WTC11 (cell line): ENCODE data around the gene FAM50A. TPM values are rescaled to one million over a fixed set of nuclear protein-coding genes. Genes with fewer than 3 reads are reported as not detected.

ENCODE experiments used
- ATAC-seq: fragments of 200-7000 bp; cut with Tn5 transposase; 2 replicates; pipeline ENCODE4 v1.10.0; 2021; ENCODE audit warnings: mild to moderate bottlenecking, moderate library complexity
- CTCF ChIA-PET: fragments of 300-600 bp; sonication (Branson Sonifier 250); formaldehyde crosslinking; loops from one replicate; lab custom pipeline; 2021; ENCODE audit warnings: antibody characterized with exemption; lab: Charles Lee
- POLR2A ChIA-PET: fragments of 350-600 bp; sonication (Branson Sonifier 250); formaldehyde crosslinking; loops from one replicate; lab custom pipeline; 2021; ENCODE audit warnings: antibody characterized with exemption; lab: Charles Lee
- DNase-seq: peaks from one replicate; pipeline ENCODE4 v3.0.0; 2021; ENCODE audit warnings: low spot score
- H3K27ac Mint-ChIP-seq: 2 replicates; pipeline ENCODE4 v1.8.0; 2021; ENCODE audit warnings: mixed read lengths
- H3K27me3 Mint-ChIP-seq: 2 replicates; pipeline ENCODE4 v1.8.0; 2021; ENCODE audit warnings: low read depth, mild to moderate bottlenecking, moderate library complexity, mixed read lengths
- H3K36me3 Mint-ChIP-seq: 2 replicates; pipeline ENCODE4 v1.8.0; 2021; ENCODE audit warnings: mixed read lengths
- H3K4me1 Mint-ChIP-seq: 2 replicates; pipeline ENCODE4 v1.8.0; 2022; ENCODE audit warnings: mixed read lengths
- H3K4me3 Mint-ChIP-seq: 2 replicates; pipeline ENCODE4 v1.8.0; 2021; ENCODE audit warnings: mild to moderate bottlenecking, moderate library complexity, mixed read lengths
- H3K9me3 Mint-ChIP-seq: 2 replicates; pipeline ENCODE4 v1.8.0; 2021; ENCODE audit warnings: mixed read lengths
- ARID4B ChIP-seq: sonication (generic); formaldehyde crosslinking; IDR thresholded peaks from 2 replicates; pipeline ENCODE4 v1.8.0; 2023; ENCODE audit warnings: missing genetic modification reagents, mild to moderate bottlenecking, borderline replicate concordance
- ATF1 ChIP-seq: sonication (generic); formaldehyde crosslinking; IDR thresholded peaks from 2 replicates; pipeline ENCODE4 v1.8.1; 2023; ENCODE audit warnings: mild to moderate bottlenecking, moderate library complexity, missing genetic modification reagents
- CTCF ChIP-seq: fragments of 200-600 bp; IDR thresholded peaks from 2 replicates; pipeline ENCODE4 v1.8.0; 2022; ENCODE audit warnings: antibody characterized with exemption
- GTF2I ChIP-seq: fragments of 250-450 bp; sonication (Bioruptor Pico); conservative IDR thresholded peaks from 2 replicates; pipeline ENCODE4 v1.4.0; 2021; ENCODE audit warnings: mild to moderate bottlenecking
- IRF2 ChIP-seq: sonication (generic); formaldehyde crosslinking; IDR thresholded peaks from 2 replicates; pipeline ENCODE4 v1.8.0; 2022; ENCODE audit warnings: low read depth, missing genetic modification reagents, borderline replicate concordance
- MLX ChIP-seq: sonication (generic); formaldehyde crosslinking; IDR thresholded peaks from 2 replicates; pipeline ENCODE4 v1.8.1; 2023; ENCODE audit warnings: mild to moderate bottlenecking, missing genetic modification reagents, moderate library complexity
- MXD4 ChIP-seq: fragments of 250-450 bp; sonication (Bioruptor Pico); IDR thresholded peaks from 2 replicates; pipeline ENCODE4 v1.8.0; 2021; ENCODE audit warnings: mild to moderate bottlenecking, moderate library complexity, borderline replicate concordance
- NFE2L1 ChIP-seq: sonication (generic); formaldehyde crosslinking; IDR thresholded peaks from 2 replicates; pipeline ENCODE4 v1.8.1; 2023; ENCODE audit warnings: missing genetic modification reagents
- NFYB ChIP-seq: sonication (generic); formaldehyde crosslinking; conservative IDR thresholded peaks from 2 replicates; pipeline ENCODE4 v1.8.0; 2022; ENCODE audit warnings: low read depth, missing genetic modification reagents
- OVOL2 ChIP-seq: fragments of 250-450 bp; sonication (Bioruptor Pico); IDR thresholded peaks from 2 replicates; pipeline ENCODE4 v1.9.0; 2021; ENCODE audit warnings: mild to moderate bottlenecking, borderline replicate concordance
- SMAD4 ChIP-seq: sonication (generic); formaldehyde crosslinking; IDR thresholded peaks from 2 replicates; pipeline ENCODE4 v1.8.0; 2022; ENCODE audit warnings: mild to moderate bottlenecking, missing genetic modification reagents
- STAT6 ChIP-seq: sonication (generic); formaldehyde crosslinking; conservative IDR thresholded peaks from 2 replicates; pipeline ENCODE4 v1.8.1; 2023; ENCODE audit warnings: mild to moderate bottlenecking, low read depth, missing genetic modification reagents, moderate library complexity
- USF1 ChIP-seq: sonication (generic); formaldehyde crosslinking; IDR thresholded peaks from 2 replicates; pipeline ENCODE4 v1.8.0; 2022; ENCODE audit warnings: mild to moderate bottlenecking, missing genetic modification reagents
- ZBTB43 ChIP-seq: sonication (generic); formaldehyde crosslinking; IDR thresholded peaks from 2 replicates; pipeline ENCODE4 v1.8.1; 2023; ENCODE audit warnings: mild to moderate bottlenecking, missing genetic modification reagents
- ZMAT4 ChIP-seq: fragments of 250-450 bp; sonication (Bioruptor Pico); IDR thresholded peaks from 2 replicates; pipeline ENCODE4 v1.9.0; 2021; ENCODE audit warnings: mild to moderate bottlenecking
- ZNF121 ChIP-seq: sonication (generic); formaldehyde crosslinking; IDR thresholded peaks from 2 replicates; pipeline ENCODE4 v1.8.0; 2023; ENCODE audit warnings: missing genetic modification reagents
- ZNF423 ChIP-seq: fragments of 250-450 bp; sonication (Bioruptor Pico); IDR thresholded peaks from 2 replicates; pipeline ENCODE4 v2.1.2; 2022; ENCODE audit warnings: mild to moderate bottlenecking, moderate library complexity
- ZNF425 ChIP-seq: fragments of 250-450 bp; sonication (Bioruptor Pico); conservative IDR thresholded peaks from 2 replicates; pipeline ENCODE4 v1.9.0; 2021; ENCODE audit warnings: mild to moderate bottlenecking
- ZNF512 ChIP-seq: sonication (generic); formaldehyde crosslinking; IDR thresholded peaks from 2 replicates; pipeline ENCODE4 v1.8.1; 2022; ENCODE audit warnings: missing genetic modification reagents, borderline replicate concordance
- total RNA-seq: library from RNA; stranded (reverse); gene quantifications from 3 replicates; pipeline ENCODE4 v1.2.3, GENCODE V29; 2021

FAM50A gene
- total RNA-seq, 1 experiment from 2014 or later = 50.2 TPM

- DNase-seq (no peak), ATAC-seq (no peak)
- Mint-ChIP-seq H3K27me3 (peaks cover 5% of the 10 kb centered on the region; the same call in 1 of the 2 replicates), H3K4me1 (peaks cover 4% of the 10 kb centered on the region; the same call in 1 of the 2 replicates), H3K9me3 (no peaks in the 10 kb centered on the region), H3K4me3 (no peak overlapping the region), H3K27ac (no peak overlapping the region), H3K36me3 (no peaks in the 10 kb centered on the region; the same call in 1 of the 2 replicates)
- ChIA-PET CTCF (no interaction called here), POLR2A (interaction anchor here (1.2 kb wide), 1 partner anchor 39 kb away, joined by 5 read pairs; no protein-coding TSS in a partner anchor)
- TF ChIP-seq ZNF512 (CRISPR knock-in tag) (no peak), CTCF (no peak), NFE2L1 (CRISPR knock-in tag) (no peak), ZBTB43 (CRISPR knock-in tag) (no peak), GTF2I (CRISPR knock-in tag) (no peak), STAT6 (CRISPR knock-in tag) (no peak), IRF2 (CRISPR knock-in tag) (no peak), ZMAT4 (CRISPR knock-in tag) (no peak), ZNF121 (CRISPR knock-in tag) (no peak), MLX (CRISPR knock-in tag) (no peak), USF1 (no peak), ZNF425 (CRISPR knock-in tag) (no peak), MXD4 (no peak), ATF1 (CRISPR knock-in tag) (no peak), ARID4B (no peak), NFYB (CRISPR knock-in tag) (no peak), OVOL2 (CRISPR knock-in tag) (no peak), ZNF423 (no peak), SMAD4 (CRISPR knock-in tag) (no peak)
Observed at GRCh38 chrX:154488336-154489075, 44.6 kb downstream of the FAM50A start.
